Measurements from ENCODE around the gene AKAP8L.

AKAP8L gene

GRCh38 chr19:15432629-15433518 lies 14.1 kb upstream of the AKAP8L start:
- H3K4me1 ChIP-seq (ENCODE audit: insufficient read depth, low read length) = peaks cover 40% of the 10 kb centered on the region

GRCh38 chr19:15432018-15432494 lies 13.3 kb upstream of the AKAP8L start:
- ATAC-seq (ENCODE audit: insufficient read depth, low read depth) (peak; percentile 21; the same call in 2 of the 3 replicates), DNase-seq (peak; percentile 42)
- Histone ChIP-seq H4K20me1 (ENCODE audit: insufficient read depth, low read length) (peaks cover 45% of the 10 kb centered on the region), H3K79me2 (ENCODE audit: insufficient read depth, low read length) (peaks cover 55% of the 10 kb centered on the region), H3K27ac (ENCODE audit: low read length) (peak overlapping the region; percentile 86), H3K9me3 (ENCODE audit: insufficient read depth, low read length, severe bottlenecking) (no peaks in the 10 kb centered on the region), H3K4me1 (ENCODE audit: insufficient read depth, low read length) (peaks cover 40% of the 10 kb centered on the region), H3K36me3 (ENCODE audit: insufficient read depth, low read length) (peaks cover 40% of the 10 kb centered on the region), H3K4me3 (ENCODE audit: low read depth in 1 of 2, low read length in 2 of 2) (peak overlapping the region; percentile 75 to 92), H3K9ac (ENCODE audit: low read depth, low read length) (peak overlapping the region; percentile 89), H3K27me3 (ENCODE audit: insufficient read depth, low read length, poor library complexity) (no peaks in the 10 kb centered on the region), H3K4me2 (ENCODE audit: insufficient read depth, low read length) (peak overlapping the region; percentile 93), H2AFZ (ENCODE audit: low read depth, low read length) (peak overlapping the region; percentile 74)
- TF ChIP-seq EZH2 (IDR thresholded peaks at IDR 0.05; ENCODE audit: borderline replicate concordance, low read depth, low read length, severe bottlenecking) = no peak
- TF ChIP-seq, protein P1, sequence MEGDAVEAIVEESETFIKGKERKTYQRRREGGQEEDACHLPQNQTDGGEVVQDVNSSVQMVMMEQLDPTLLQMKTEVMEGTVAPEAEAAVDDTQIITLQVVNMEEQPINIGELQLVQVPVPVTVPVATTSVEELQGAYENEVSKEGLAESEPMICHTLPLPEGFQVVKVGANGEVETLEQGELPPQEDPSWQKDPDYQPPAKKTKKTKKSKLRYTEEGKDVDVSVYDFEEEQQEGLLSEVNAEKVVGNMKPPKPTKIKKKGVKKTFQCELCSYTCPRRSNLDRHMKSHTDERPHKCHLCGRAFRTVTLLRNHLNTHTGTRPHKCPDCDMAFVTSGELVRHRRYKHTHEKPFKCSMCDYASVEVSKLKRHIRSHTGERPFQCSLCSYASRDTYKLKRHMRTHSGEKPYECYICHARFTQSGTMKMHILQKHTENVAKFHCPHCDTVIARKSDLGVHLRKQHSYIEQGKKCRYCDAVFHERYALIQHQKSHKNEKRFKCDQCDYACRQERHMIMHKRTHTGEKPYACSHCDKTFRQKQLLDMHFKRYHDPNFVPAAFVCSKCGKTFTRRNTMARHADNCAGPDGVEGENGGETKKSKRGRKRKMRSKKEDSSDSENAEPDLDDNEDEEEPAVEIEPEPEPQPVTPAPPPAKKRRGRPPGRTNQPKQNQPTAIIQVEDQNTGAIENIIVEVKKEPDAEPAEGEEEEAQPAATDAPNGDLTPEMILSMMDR (IDR thresholded peaks at IDR 0.05; ENCODE audit: borderline replicate concordance, extremely low read depth, low read length, poor library complexity, severe bottlenecking) = no peak

More at GRCh38 chr19:15432629-15433518, 14.1 kb upstream of the AKAP8L start:
- peak overlapping the region; percentile 70 for H2AFZ ChIP-seq (ENCODE audit: low read depth, low read length)
- H3K4me3 ChIP-seq (ENCODE audit: low read depth in 1 of 2, low read length in 2 of 2) = peak overlapping the region; percentile 68 to 72
- peak overlapping the region; percentile 74 for H3K4me2 ChIP-seq (ENCODE audit: insufficient read depth, low read length)
- peak overlapping the region; percentile 72 for H3K9ac ChIP-seq (ENCODE audit: low read depth, low read length)
- DNase-seq = peak; percentile 95
- H3K79me2 ChIP-seq (ENCODE audit: insufficient read depth, low read length) = peaks cover 49% of the 10 kb centered on the region
- H3K9me3 ChIP-seq (ENCODE audit: insufficient read depth, low read length, severe bottlenecking) = no peaks in the 10 kb centered on the region
- peaks cover 32% of the 10 kb centered on the region for H3K36me3 ChIP-seq (ENCODE audit: insufficient read depth, low read length)
- peak; percentile 73 for ATAC-seq (ENCODE audit: insufficient read depth, low read depth)
- H3K27ac ChIP-seq (ENCODE audit: low read length) = peak overlapping the region; percentile 87
- H4K20me1 ChIP-seq (ENCODE audit: insufficient read depth, low read length) = peaks cover 38% of the 10 kb centered on the region
- H3K27me3 ChIP-seq (ENCODE audit: insufficient read depth, low read length, poor library complexity) = no peaks in the 10 kb centered on the region
- TF ChIP-seq, protein P1 (IDR thresholded peaks at IDR 0.05; ENCODE audit: borderline replicate concordance, extremely low read depth, low read length, poor library complexity, severe bottlenecking) = no peak

DNA sequence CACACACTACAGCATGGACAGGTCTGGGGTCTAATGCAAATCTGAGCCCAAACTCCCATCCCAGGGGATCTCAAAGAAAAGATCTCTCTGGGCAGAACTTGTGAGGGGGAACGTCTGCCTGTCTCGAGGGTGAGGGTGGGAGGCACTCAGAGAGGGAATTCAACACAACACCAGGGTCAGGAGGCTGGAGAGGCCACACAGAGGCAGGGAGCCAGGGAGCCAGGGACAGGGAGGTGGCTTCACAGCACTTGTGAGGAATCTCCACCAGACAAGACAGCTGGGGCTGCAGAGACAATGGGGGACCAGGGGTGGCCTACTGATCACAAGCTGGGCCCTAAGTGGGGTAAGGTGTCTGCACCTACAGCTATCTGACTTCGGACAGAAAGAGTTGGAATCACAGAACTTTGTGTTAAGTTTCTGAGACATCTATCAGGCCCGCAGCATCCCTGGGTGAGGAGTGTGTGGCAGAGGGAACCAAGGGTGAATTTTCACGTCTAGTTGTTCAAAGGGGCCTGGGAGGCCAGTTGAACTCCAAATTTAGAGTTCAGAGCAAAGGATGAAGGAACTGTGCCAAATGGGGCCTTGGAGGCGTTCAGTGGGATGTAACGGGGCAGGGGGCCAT lies 12.7 kb upstream of the AKAP8L start:
- H3K9ac ChIP-seq (ENCODE audit: low read depth, low read length) = peak overlapping the region; percentile 89
- H3K36me3 ChIP-seq (ENCODE audit: insufficient read depth, low read length) = peaks cover 45% of the 10 kb centered on the region
- peaks cover 40% of the 10 kb centered on the region for H3K4me1 ChIP-seq (ENCODE audit: insufficient read depth, low read length)
- peak overlapping the region; percentile 74 for H2AFZ ChIP-seq (ENCODE audit: low read depth, low read length)
- H3K4me2 ChIP-seq (ENCODE audit: insufficient read depth, low read length) = peak overlapping the region; percentile 93
- DNase-seq = no peak
- H3K9me3 ChIP-seq (ENCODE audit: insufficient read depth, low read length, severe bottlenecking) = no peaks in the 10 kb centered on the region
- peaks cover 55% of the 10 kb centered on the region for H3K79me2 ChIP-seq (ENCODE audit: insufficient read depth, low read length)
- no peak for TF ChIP-seq EZH2 (IDR thresholded peaks at IDR 0.05; ENCODE audit: borderline replicate concordance, low read depth, low read length, severe bottlenecking)
- TF ChIP-seq, protein P1 (IDR thresholded peaks at IDR 0.05; ENCODE audit: borderline replicate concordance, extremely low read depth, low read length, poor library complexity, severe bottlenecking) = no peak
- H3K27me3 ChIP-seq (ENCODE audit: insufficient read depth, low read length, poor library complexity) = no peaks in the 10 kb centered on the region
- peak overlapping the region; percentile 86 for H3K27ac ChIP-seq (ENCODE audit: low read length)
- no peak for ATAC-seq (ENCODE audit: insufficient read depth, low read depth)
- peaks cover 47% of the 10 kb centered on the region for H4K20me1 ChIP-seq (ENCODE audit: insufficient read depth, low read length)
- peak overlapping the region; percentile 75 to 92 for H3K4me3 ChIP-seq (ENCODE audit: low read depth in 1 of 2, low read length in 2 of 2)
